ENCODE results near the gene PKN3. TPM values are rescaled to one million over a fixed set of nuclear protein-coding genes. Genes with fewer than 3 reads are reported as not detected.

The PKN3 gene
- total and polyA plus RNA-seq, 9 of the 15 experiments (the other 6 are each of a cell fraction or from before 2014, with no cell fraction given), result 0.82 to 49.2 (median 19.7) TPM

GRCh38 chr9:128689820-128690683 lies 12.3 kb upstream of the PKN3 start (continued):
- TF ChIP-seq MBD1 (CRISPR knock-in tag; IDR thresholded peaks at IDR 0.05), result no peak
- TF ChIP-seq CCAR2 (IDR thresholded peaks at IDR 0.05; ENCODE audit: low read depth, low read length), result no peak
- TF ChIP-seq ZNF133 (CRISPR knock-in tag; IDR thresholded peaks at IDR 0.05), result no peak
- no peak for TF ChIP-seq ZFP91 (CRISPR knock-in tag; IDR thresholded peaks at IDR 0.05)
- no peak for TF ChIP-seq ZBTB1 (CRISPR knock-in tag; IDR thresholded peaks at IDR 0.05; ENCODE audit: borderline replicate concordance, low read depth)
- TF ChIP-seq FIP1L1 (IDR thresholded peaks at IDR 0.05; ENCODE audit: low read depth, low read length, poor library complexity, severe bottlenecking), result no peak
- TF ChIP-seq CBX5 (IDR thresholded peaks at IDR 0.05; ENCODE audit: borderline replicate concordance, low read depth), result no peak
- no peak for TF ChIP-seq ZNF274 (IDR thresholded peaks at IDR 0.05; ENCODE audit: borderline replicate concordance, low read depth, low read length)
- TF ChIP-seq TCF7L2 (IDR thresholded peaks at IDR 0.05; ENCODE audit: low read depth, low read length), result no peak
- TF ChIP-seq MYBL2 (IDR thresholded peaks at IDR 0.05; ENCODE audit: low read depth), result no peak
- no peak for TF ChIP-seq MYBL2 (CRISPR knock-in tag; IDR thresholded peaks at IDR 0.05; ENCODE audit: borderline replicate concordance)
- TF ChIP-seq GATAD2B (IDR thresholded peaks at IDR 0.05; ENCODE audit: borderline replicate concordance), result no peak
- no peak for TF ChIP-seq ZBTB33 (CRISPR knock-in tag; IDR thresholded peaks at IDR 0.05)
- TF ChIP-seq SNRNP70 (optimal IDR thresholded peaks at IDR 0.05; ENCODE audit: low read depth, low read length), result no peak
- TF ChIP-seq UBTF (IDR thresholded peaks at IDR 0.05; ENCODE audit: borderline replicate concordance in 1 of 2, low read depth in 2 of 2, low read length in 2 of 2), result no peak
- TF ChIP-seq HIVEP1 (CRISPR knock-in tag; IDR thresholded peaks at IDR 0.05), result no peak
- no peak for TF ChIP-seq ZNF3 (CRISPR knock-in tag; IDR thresholded peaks at IDR 0.05)
- peak; percentile 55 for TF ChIP-seq CCNT2 (IDR thresholded peaks at IDR 0.05; ENCODE audit: borderline replicate concordance, extremely low read depth, insufficient read length, low read depth, low read length)
- TF ChIP-seq COPS2 (conservative IDR thresholded peaks at IDR 0.05), result no peak

Measured in K562 (cell line).